K562 (cell line): ENCODE measurements around the gene NDUFC2. TPM values are rescaled to one million over a fixed set of nuclear protein-coding genes. Genes with fewer than 3 reads are reported as not detected.

Source experiments
- BCL6 ChIP-seq: fragments of 250-450 bp; sonication (Bioruptor Pico); IDR thresholded peaks from 2 replicates; pipeline ENCODE4 v1.4.0; 2020
- CCAR2 ChIP-seq: fragments of 200-400 bp; formaldehyde crosslinking; IDR thresholded peaks from 2 replicates; pipeline ENCODE4 v1.6.1; 2017; ENCODE audit warnings: mild to moderate bottlenecking, low read depth, low read length
- DIDO1 ChIP-seq: fragments of 450-650 bp; IDR thresholded peaks from 2 replicates; pipeline ENCODE4 v1.6.1; 2016; ENCODE audit warnings: low read depth, missing biosample characterization, missing genetic modification characterization
- FOXJ3 ChIP-seq: sonication (generic); formaldehyde crosslinking; IDR thresholded peaks from 2 replicates; pipeline ENCODE4 v1.4.0; 2020; ENCODE audit warnings: mild to moderate bottlenecking, missing genetic modification reagents
- GABPB2 ChIP-seq: fragments of 250-450 bp; sonication (Bioruptor Pico); conservative IDR thresholded peaks from 2 replicates; pipeline ENCODE4 v1.5.1; 2021; ENCODE audit warnings: mild to moderate bottlenecking
- HDAC8 ChIP-seq: fragments of 450-650 bp; IDR thresholded peaks from 2 replicates; pipeline ENCODE4 v1.6.1; 2016; ENCODE audit warnings: mild to moderate bottlenecking, missing genetic modification characterization, moderate library complexity, missing compliant biosample characterization
- HDGF ChIP-seq: fragments of 450-650 bp; IDR thresholded peaks from 2 replicates; pipeline ENCODE4 v1.6.1; 2016
- HMGN3 ChIP-seq: IDR thresholded peaks from 2 replicates; pipeline ENCODE4 v1.6.1; 2011; ENCODE audit warnings: borderline replicate concordance, low read depth, mild to moderate bottlenecking, mixed read lengths, low read length; ENCODE audit not compliant: insufficient read length; ENCODE audit errors: extremely low read depth
- KAT8 ChIP-seq: fragments of 450-650 bp; IDR thresholded peaks from 2 replicates; pipeline ENCODE4 v1.6.1; 2016; ENCODE audit warnings: low read depth, mild to moderate bottlenecking
- NFATC3 ChIP-seq: fragments of 450-650 bp; IDR thresholded peaks from 2 replicates; pipeline ENCODE4 v1.6.1; 2017; ENCODE audit warnings: mild to moderate bottlenecking
- NONO ChIP-seq, 2 experiments: fragments of 200-400 bp in 1 of 2; fragments of 450-650 bp in 1 of 2; formaldehyde crosslinking in 1 of 2; IDR thresholded peaks; 2 replicates each; pipeline ENCODE4 v1.6.1; 2017; ENCODE audit warnings: low read depth in 2 of 2, mild to moderate bottlenecking in 2 of 2, moderate library complexity in 2 of 2, low read length in 1 of 2
- PURB ChIP-seq: sonication (generic); formaldehyde crosslinking; IDR thresholded peaks from 2 replicates; pipeline ENCODE4 v1.9.0; 2021; ENCODE audit warnings: low read depth, mild to moderate bottlenecking, missing genetic modification reagents
- RBM17 ChIP-seq: fragments of 200-400 bp; formaldehyde crosslinking; IDR thresholded peaks from 2 replicates; pipeline ENCODE4 v1.6.1; 2017; ENCODE audit warnings: low read depth, mild to moderate bottlenecking, low read length, borderline replicate concordance
- SOX6 ChIP-seq: fragments of 450-650 bp; IDR thresholded peaks from 2 replicates; pipeline ENCODE4 v1.6.1; 2014; ENCODE audit warnings: mild to moderate bottlenecking
- ZBTB33 ChIP-seq: sonication (generic); formaldehyde crosslinking; IDR thresholded peaks from 2 replicates; pipeline ENCODE4 v1.8.1; 2023; ENCODE audit warnings: mild to moderate bottlenecking, missing genetic modification reagents
- ZKSCAN3 ChIP-seq: fragments of 250-450 bp; sonication (Bioruptor Pico); IDR thresholded peaks from 2 replicates; pipeline ENCODE4 v1.4.0; 2020
- ZNF140 ChIP-seq: fragments of 250-450 bp; sonication (Bioruptor Pico); IDR thresholded peaks from 2 replicates; pipeline ENCODE4 v1.8.0; 2021; ENCODE audit warnings: moderate library complexity, mild to moderate bottlenecking, inconsistent platforms
- ZNF277 ChIP-seq: fragments of 250-450 bp; sonication (Bioruptor Pico); IDR thresholded peaks from 2 replicates; pipeline ENCODE4 v1.8.0; 2022; ENCODE audit warnings: inconsistent platforms, mild to moderate bottlenecking, moderate library complexity, borderline replicate concordance
- ZNF395 ChIP-seq: fragments of 200-800 bp; sonication (Bioruptor generic); IDR thresholded peaks from 2 replicates; pipeline ENCODE4 v1.6.1; 2017; ENCODE audit warnings: missing genetic modification characterization, missing compliant biosample characterization
- ZNF707 ChIP-seq: fragments of 250-450 bp; sonication (Bioruptor Pico); conservative IDR thresholded peaks from 2 replicates; pipeline ENCODE4 v1.8.0; 2022; ENCODE audit warnings: inconsistent platforms, mild to moderate bottlenecking, moderate library complexity
- ZNF77 ChIP-seq: fragments of 250-450 bp; sonication (Bioruptor Pico); IDR thresholded peaks from 2 replicates; pipeline ENCODE4 v1.5.0; 2020
- polyA plus RNA-seq, 8 experiments: library from polyadenylated mRNA; depleted of rRNA in 4 of 8; stranded (reverse) in 5 of 8; unstranded in 3 of 8; fragments of >200 nt; fragmentation: Nextera tagmentation in 2 of 8; fragmentation: Illumina TruSeq in 1 of 8; extraction: Ambion mirVana in 2 of 8; extraction: Trizol in 1 of 8; gene quantifications; 2 replicates each; pipeline versions ENCODE4 v1.2.1 to v1.2.3, GENCODE V29; 2011 to 2014; ENCODE audit warnings: inconsistent platforms in 1 of 8, missing spikeins in 1 of 8
- total RNA-seq, 7 experiments: library from RNA; depleted of rRNA in 6 of 7; stranded (reverse); fragments of >200 nt in 6 of 7; fragmentation: Illumina TruSeq in 2 of 7; extraction: Trizol in 2 of 7; gene quantifications; 2 replicates each; pipeline versions ENCODE4 v1.2.1 to v1.2.3, GENCODE V29; 2011 to 2021; ENCODE audit warnings: low replicate concordance in 1 of 7
- TF ChIP-seq, protein P1 (sequence below): fragments of 250-450 bp; sonication (Bioruptor Pico); IDR thresholded peaks from 2 replicates; pipeline ENCODE4 v1.4.0; 2020; ENCODE audit warnings: mild to moderate bottlenecking, moderate library complexity, borderline replicate concordance

NDUFC2 gene
- total and polyA plus RNA-seq, 9 of the 15 experiments (the other 6 are each of a cell fraction or from before 2014, with no cell fraction given), result 168 to 1,119 (median 442) TPM

DNA sequence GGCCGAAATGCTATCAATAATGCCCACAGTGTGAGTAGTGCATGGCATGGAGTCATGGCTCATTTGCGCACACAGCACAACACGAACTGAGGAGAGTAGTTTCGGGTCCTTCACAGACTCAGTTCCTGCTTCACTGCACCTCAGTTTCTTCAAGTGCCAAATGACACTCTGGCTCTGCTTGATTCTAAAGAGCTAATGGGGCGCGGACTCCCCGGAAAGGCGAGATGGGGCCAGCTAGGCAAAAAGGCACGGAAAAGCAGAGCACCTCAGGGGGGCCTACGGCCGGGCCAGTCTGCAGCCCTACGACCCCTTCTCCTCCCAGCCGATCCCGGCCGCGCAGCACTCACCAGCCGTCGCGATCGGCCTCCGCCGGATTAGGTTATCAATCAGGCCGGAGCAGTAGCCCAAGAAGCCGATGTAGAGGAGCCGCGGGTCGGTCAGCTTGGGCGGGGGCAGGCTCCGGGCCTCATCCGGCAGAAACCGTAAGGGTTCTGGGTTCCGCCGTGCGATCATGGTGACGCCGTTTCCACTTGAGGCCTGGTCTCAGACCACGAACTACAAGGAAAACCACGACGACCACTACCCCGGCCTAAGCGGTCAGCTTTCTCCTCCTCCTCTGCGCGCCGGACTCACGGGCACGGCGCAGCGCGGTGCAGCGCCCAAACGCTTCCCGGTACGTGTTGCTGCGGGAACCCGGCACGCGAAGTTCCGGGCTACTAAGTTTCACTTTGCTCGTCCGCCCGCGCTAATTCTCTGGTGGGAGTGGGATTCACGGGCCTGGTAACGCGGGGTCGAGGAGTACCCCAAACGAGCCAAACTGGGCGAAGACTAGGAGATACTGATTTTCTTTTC lies at the start of gene NDUFC2 (continued):
- no peak for TF ChIP-seq ZNF277
- no peak for TF ChIP-seq ZNF395 (CRISPR knock-in tag)
- TF ChIP-seq, protein P1, sequence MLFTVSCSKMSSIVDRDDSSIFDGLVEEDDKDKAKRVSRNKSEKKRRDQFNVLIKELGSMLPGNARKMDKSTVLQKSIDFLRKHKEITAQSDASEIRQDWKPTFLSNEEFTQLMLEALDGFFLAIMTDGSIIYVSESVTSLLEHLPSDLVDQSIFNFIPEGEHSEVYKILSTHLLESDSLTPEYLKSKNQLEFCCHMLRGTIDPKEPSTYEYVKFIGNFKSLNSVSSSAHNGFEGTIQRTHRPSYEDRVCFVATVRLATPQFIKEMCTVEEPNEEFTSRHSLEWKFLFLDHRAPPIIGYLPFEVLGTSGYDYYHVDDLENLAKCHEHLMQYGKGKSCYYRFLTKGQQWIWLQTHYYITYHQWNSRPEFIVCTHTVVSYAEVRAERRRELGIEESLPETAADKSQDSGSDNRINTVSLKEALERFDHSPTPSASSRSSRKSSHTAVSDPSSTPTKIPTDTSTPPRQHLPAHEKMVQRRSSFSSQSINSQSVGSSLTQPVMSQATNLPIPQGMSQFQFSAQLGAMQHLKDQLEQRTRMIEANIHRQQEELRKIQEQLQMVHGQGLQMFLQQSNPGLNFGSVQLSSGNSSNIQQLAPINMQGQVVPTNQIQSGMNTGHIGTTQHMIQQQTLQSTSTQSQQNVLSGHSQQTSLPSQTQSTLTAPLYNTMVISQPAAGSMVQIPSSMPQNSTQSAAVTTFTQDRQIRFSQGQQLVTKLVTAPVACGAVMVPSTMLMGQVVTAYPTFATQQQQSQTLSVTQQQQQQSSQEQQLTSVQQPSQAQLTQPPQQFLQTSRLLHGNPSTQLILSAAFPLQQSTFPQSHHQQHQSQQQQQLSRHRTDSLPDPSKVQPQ, result no peak
- no peak for TF ChIP-seq CCAR2
- TF ChIP-seq HDGF, result no peak
- no peak for TF ChIP-seq ZNF707
- no peak for TF ChIP-seq PURB (CRISPR knock-in tag)
- TF ChIP-seq SOX6, result peak; percentile 53; the same call in 1 of the 2 replicates
- peak; percentile 95 for TF ChIP-seq HMGN3
- TF ChIP-seq FOXJ3 (CRISPR knock-in tag), result no peak
- peak; percentile 97 for TF ChIP-seq DIDO1 (tag)
- no peak for TF ChIP-seq KAT8
- TF ChIP-seq BCL6 (CRISPR knock-in tag), result no peak
- TF ChIP-seq HDAC8 (tag), result no peak
- TF ChIP-seq ZBTB33 (CRISPR knock-in tag), result no peak
- peak in 1 of 2 experiments; percentile 54; a peak in 1 of 4 replicates for TF ChIP-seq NONO (IDR thresholded peaks at IDR 0.05; ENCODE audit: low read depth in 2 of 2, low read length in 1 of 2)
- no peak for TF ChIP-seq ZKSCAN3
- TF ChIP-seq NFATC3, result peak; percentile 17; the same call in 1 of the 2 replicates
- TF ChIP-seq RBM17, result no peak
- no peak for TF ChIP-seq ZNF140 (CRISPR knock-in tag)
- TF ChIP-seq ZNF77 (CRISPR knock-in tag), result no peak
- no peak for TF ChIP-seq GABPB2
